HL-60/S4 treated with phorbol 12-myristate 13-acetate at 8.2 ng/mL for 4 days and 3 days (cell line): Measurements from ENCODE around the gene FOXC2.

Experiments used
- in situ Hi-C: fragments of 300-500 bp; cut with MboI; formaldehyde crosslinking; loops from 2 replicates; pipeline ENCODE4 v1.15.0; 2022; ENCODE audit warnings: low sequenced_read_pairs

FOXC2 gene

DNA sequence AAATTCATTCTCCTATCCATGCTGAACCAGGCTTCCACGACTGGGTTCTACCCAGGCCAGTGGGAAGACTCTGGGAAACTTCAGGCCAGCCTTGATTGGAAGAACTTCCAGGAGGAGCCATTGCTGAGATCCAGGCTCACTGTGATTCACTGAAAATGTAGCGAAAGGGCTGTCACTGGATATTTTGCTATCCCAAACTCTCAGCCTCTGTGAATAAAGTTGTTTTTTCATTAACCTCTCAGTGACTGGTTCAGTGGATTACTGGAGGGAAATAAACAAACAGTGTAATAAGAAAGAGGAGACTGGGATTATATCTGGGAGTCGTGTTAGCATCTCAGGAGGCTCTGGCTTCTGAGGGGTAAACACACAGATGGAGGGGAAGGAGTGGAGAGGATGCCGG is 14.8 kb downstream of the FOXC2 start:
- in situ Hi-C loops: loop anchor here (25.0 kb wide), 1 partner anchor 481 kb away; no protein-coding TSS in a partner anchor

- in situ Hi-C loops: loop anchor here (25.0 kb wide), 1 partner anchor 478 kb away; no protein-coding TSS in a partner anchor
Observed at GRCh38 chr16:86584071-86584685, 17.5 kb downstream of the FOXC2 start.

DNA sequence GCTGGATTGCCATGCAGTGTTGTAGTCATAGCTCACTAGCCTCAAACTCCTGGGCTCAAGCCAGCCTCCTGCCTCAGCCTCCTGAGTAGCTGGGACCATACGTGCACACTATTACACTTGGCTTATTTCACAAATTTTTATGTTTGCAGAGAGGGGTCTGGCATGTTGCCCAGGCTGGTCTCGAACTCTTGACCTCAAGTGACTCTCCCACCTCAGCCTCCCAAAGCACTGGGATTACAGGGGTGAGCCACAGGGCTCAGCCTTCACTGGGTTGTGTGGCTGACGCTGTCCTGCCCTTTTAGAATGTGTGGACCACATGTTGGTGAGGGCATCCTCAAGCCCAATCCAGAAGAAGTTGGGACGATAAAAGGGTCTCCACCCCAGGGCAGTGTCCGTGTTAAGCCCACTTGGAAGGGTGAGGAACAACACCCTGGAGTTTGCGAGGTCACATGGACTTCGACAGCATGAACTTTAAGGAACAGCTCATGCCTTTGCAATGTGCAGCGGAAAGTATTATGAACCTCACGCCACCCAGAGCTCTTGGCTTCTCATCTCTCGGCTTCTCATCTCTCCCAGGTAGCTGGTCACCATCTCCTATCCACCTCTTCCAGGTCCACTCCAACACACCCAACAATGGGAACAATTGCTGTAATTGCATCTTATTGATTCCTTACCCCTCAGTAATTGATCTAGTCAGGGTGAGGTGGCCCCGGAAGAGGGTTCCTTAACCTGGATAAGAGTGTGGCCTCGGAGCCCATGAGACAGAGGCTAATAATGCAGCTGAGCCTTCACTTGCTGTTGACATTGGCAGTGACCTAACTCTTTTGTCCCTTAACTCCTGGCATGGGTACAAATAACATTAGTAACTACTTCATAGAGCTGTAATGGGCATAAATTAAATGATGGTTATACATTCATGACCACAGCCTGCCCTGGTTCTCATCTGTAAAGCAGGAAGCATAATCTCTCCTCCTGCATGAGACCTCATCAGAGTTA is 18.4 kb downstream of the FOXC2 start:
- in situ Hi-C loops: loop anchor here (25.0 kb wide), 1 partner anchor 477 kb away; no protein-coding TSS in a partner anchor

DNA sequence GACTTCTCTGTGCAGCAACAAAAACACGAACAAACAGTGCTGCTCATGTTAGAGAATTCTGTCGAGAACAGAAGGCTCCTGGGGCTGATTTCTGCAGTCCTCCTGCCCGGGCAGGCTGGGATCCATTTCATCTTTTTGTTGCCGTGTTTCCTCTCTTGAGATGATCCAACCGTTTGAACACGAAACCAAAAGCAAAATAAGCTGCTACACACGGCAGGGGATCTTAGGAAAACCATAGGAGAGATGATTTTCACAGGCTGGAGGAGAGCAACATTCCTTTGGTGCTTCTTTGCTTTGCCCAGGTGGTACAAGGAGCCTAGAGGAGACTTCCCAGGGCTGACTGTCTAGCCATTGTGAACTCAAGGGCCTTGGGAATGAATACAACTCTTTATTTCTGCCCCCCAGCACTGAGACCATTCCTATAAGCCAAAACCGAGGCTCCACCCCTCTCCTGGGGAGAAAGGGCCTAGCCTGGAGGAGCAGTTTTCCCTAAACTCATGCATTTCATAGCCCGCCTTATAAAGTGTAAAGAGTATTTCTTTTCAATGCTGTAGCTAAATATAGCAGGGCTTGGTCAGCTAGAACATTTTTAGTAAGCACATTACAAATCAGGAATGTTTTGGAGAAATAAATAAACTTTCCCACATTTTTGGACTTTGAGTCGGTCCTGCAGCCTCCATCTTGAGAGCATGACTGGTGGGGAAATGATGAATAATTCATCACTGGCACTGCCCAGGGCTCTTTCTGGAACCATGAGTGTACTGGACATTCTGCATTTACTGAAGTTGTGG is 19.4 kb downstream of the FOXC2 start:
- in situ Hi-C loops: loop anchor here (25.0 kb wide), 1 partner anchor 476 kb away; no protein-coding TSS in a partner anchor

DNA sequence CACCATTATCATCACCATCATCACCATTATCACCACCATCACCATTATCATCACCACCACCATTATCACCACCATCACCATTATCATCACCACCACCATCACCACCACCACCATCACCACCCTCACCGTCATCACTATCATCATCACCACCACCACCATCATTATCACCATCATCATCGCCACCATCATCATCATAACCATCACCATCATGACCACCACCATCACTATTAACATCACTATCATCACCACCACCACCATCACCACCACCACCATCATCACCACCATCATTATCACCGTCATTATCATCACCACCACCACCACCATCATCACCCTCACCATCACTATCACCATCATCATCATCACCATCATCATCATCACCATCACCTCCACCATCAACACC is 20.9 kb downstream of the FOXC2 start:
- in situ Hi-C loops: loop anchor here (25.0 kb wide), 1 partner anchor 475 kb away; no protein-coding TSS in a partner anchor

DNA sequence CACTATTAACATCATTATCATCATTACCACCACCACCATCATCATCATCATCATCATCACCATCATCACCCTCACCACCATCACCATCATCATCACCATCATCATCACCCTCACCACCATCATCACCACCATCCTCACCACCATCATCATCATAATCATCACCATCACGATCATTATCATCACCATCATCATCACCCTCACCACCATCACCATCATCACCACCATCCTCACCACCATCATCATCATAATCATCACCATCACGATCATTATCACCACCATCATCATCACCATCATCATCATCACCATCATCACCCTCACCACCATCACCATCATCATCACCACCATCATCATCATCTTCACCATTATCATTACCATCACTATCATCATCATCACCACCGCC is 21.3 kb downstream of the FOXC2 start:
- in situ Hi-C loops: loop anchor here (25.0 kb wide), 1 partner anchor 474 kb away; no protein-coding TSS in a partner anchor

GRCh38 chr16:86590501-86591144 is 24.0 kb downstream of the FOXC2 start:
- in situ Hi-C loops: loop anchor here (25.0 kb wide), 1 partner anchor 472 kb away; no protein-coding TSS in a partner anchor

DNA sequence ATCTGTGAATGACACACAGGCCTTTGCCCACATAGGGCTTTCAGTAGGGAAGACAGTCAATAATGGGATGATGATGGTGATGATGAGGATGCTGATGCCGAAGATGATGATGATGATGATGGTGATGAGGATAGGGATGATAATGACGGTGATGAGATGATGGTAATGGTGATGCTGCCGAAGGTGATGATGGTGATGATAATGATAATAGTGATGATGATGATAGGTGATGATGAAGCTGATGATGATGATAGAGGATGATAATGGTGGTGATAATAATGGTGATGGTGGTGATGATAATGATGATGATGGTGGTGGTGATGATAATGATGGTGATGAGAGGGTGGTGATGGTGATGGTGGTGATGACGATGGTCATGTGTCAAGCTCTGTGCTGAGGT is 24.6 kb downstream of the FOXC2 start:
- in situ Hi-C loops: loop anchor here (25.0 kb wide), 1 partner anchor 471 kb away; no protein-coding TSS in a partner anchor

DNA sequence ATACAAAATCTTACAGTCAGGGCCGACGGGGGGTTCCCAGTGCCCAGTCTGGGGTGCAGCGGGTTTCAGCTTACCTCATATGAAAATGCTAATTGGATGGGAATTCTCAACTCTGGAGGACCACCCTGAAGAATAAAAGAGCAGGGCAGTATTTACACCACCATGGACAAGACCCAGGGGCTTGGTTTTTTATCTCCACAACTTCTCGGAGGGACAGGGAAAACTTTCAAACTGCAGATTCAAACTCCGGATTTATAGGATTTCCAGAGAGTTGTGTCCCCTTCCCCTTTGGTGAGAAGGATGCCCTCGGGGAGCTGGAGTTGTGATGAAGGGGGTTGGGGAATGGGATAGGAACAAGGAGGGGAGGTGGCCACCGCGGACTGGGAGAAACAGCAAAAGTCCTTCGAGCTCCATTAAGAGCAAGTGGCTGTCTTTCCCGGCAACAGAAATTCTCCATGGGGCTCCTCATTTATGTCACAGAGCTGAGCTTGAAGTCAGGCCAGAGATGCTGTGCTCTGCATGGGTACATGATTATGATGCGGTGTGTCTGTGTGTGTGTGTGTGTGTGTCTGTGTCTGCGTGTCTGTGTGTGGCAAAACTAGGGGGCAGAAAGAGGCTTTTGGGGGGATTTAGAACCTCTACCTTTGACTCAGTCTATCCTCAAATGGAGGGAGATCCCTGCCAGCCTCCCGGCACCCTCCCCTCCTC is 27.4 kb downstream of the FOXC2 start:
- in situ Hi-C loops: loop anchor here (25.0 kb wide), 1 partner anchor 468 kb away; no protein-coding TSS in a partner anchor

GRCh38 chr16:86594721-86595120 is 28.1 kb downstream of the FOXC2 start:
- in situ Hi-C loops: loop anchor here (25.0 kb wide), 1 partner anchor 468 kb away; no protein-coding TSS in a partner anchor

DNA sequence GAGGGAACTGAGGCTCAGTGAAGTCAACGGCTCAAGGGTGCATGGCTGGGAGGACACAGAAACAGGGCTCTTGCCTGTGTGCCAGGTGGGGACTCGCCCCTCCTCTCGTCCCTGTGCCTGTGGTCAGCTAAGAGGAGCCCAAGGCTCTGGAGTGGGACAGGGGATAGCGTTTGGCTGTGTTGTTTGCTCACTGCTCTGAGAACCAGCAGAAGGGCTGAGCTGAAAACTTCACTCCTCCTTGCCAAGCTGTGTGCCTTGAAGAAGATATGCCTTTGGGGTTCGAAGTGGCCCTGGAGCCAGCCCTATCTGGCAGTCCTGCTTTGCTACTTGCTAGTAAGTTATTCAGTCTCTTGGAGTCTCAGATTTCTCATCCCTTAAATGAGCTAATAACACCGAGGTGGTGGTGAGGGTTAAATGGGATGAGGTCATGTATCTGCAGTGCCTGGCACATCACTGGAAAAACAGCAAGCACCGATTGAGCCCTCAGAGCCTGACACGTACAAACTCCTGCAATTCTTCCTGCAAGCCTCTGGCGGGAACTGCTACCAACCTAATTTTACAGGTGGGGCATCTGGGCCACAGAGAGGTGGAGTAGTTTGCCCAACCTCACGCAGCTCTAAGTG is 29.5 kb downstream of the FOXC2 start:
- in situ Hi-C loops: loop anchor here (25.0 kb wide), 1 partner anchor 466 kb away; no protein-coding TSS in a partner anchor

- in situ Hi-C loops: loop anchor here (25.0 kb wide), 1 partner anchor 465 kb away; no protein-coding TSS in a partner anchor
Observed at GRCh38 chr16:86597126-86597879, 30.7 kb downstream of the FOXC2 start.

- in situ Hi-C loops: loop anchor here (25.0 kb wide), 1 partner anchor 464 kb away; no protein-coding TSS in a partner anchor
Observed at GRCh38 chr16:86597880-86598606, 31.4 kb downstream of the FOXC2 start.

- in situ Hi-C loops: loop anchor here (25.0 kb wide), 1 partner anchor 463 kb away; no protein-coding TSS in a partner anchor
Observed at GRCh38 chr16:86598607-86599565, 32.3 kb downstream of the FOXC2 start.

DNA sequence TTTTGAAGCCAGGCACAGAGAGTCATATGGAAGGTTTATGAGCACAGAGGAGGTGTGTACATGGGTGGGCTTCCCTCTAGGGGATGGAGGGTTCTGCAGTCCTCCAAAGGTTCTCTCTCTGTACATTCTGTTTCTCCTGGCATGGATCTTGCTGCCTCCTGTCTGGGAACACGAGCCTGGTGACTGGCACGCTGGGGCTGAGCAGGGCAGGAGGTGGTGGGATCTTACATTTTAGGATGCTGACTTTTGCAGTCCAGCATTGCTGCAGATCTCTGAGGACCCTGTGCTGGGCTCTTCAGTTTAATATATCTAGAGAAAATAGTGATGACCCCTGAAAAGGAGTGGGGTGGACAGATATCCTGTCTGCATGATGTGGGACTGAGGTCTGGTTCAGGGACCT is 34.7 kb downstream of the FOXC2 start:
- in situ Hi-C loops: no loop called here

DNA sequence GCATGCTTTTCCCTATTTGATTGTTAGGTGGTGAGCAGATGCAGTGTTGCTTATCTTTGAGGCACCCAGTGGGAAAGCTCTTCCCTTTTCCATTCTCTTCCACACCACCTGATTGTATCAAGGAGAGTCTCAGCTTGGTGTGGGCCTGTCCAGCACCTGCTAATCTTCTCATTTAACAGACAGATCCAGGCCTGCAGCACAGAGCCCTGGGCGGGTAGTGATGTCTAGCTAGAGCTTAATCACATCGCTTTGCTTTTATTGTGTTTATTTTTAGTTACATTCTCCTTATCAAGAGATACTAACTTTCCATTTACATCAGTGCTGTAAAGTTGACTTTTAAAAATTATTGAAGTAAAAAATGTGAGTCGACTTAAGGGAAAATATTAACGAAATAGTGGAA is 35.9 kb downstream of the FOXC2 start:
- in situ Hi-C loops: no loop called here
